ENCODE data around the gene SLC7A6. TPM values are rescaled to one million over a fixed set of nuclear protein-coding genes. Genes with fewer than 3 reads are reported as not detected.

SLC7A6 gene
- polyA plus RNA-seq, 3 donors, result 4.3 to 47.7 (median 5.5) TPM

GRCh38 chr16:68281368-68282063 lies 17.2 kb downstream of the SLC7A6 start:
- Histone ChIP-seq H3K4me1 (ENCODE audit: control insufficient read depth in 1 of 2, insufficient read depth in 2 of 2, low read length in 2 of 2) (peaks cover 42 to 45% of the 10 kb centered on the region in 2 donors), H2AFZ (ENCODE audit: insufficient read depth, low read depth, low read length, poor library complexity, severe bottlenecking) (no peak overlapping the region), H3K79me2 (ENCODE audit: insufficient read depth, low read length) (peaks cover 28% of the 10 kb centered on the region), H3K27ac (ENCODE audit: low read depth in 1 of 2, low read length in 2 of 2) (no peak overlapping the region), H3K27me3 (ENCODE audit: control insufficient read depth in 2 of 2, insufficient read depth in 2 of 2, low read length in 2 of 2) (no peaks in the 10 kb centered on the region), H3K36me3 (replicated peaks in 1 of 2; ENCODE audit: control insufficient read depth in 1 of 2, insufficient read depth in 2 of 2, low read length in 2 of 2) (peaks cover 8 to 28% of the 10 kb centered on the region in 2 donors), H4K20me1 (ENCODE audit: insufficient read depth, low read length) (no peaks in the 10 kb centered on the region), H3K4me3 (replicated peaks in 1 of 3; ENCODE audit: low read depth in 2 of 3, low read length in 3 of 3) (no peak overlapping the region), H3K4me2 (replicated peaks; ENCODE audit: extremely low read depth, low read length, poor library complexity, severe bottlenecking) (no peak overlapping the region), H3K9ac (ENCODE audit: insufficient read depth, low read length, poor library complexity, severe bottlenecking) (no peak overlapping the region), H3K9me3 (replicated peaks in 1 of 2; ENCODE audit: control insufficient read depth in 1 of 2, insufficient read depth in 1 of 2, low read length in 2 of 2) (no peaks in the 10 kb centered on the region)
- Mint-ChIP-seq H3K36me3 (peaks cover 32 to 53% of the 10 kb centered on the region in 2 donors), H3K27me3 (ENCODE audit: low read depth in 3 of 3) (no peaks in the 10 kb centered on the region), H3K4me3 (no peak overlapping the region), H3K27ac (peak overlapping the region in 2 of 7 donors; percentile 5 to 67), H3K9me3 (peaks cover 0 to 2% (median 0%) of the 10 kb centered on the region in 7 donors), H3K4me1 (peaks cover 47% of the 10 kb centered on the region)
- TF ChIP-seq, protein P1, sequence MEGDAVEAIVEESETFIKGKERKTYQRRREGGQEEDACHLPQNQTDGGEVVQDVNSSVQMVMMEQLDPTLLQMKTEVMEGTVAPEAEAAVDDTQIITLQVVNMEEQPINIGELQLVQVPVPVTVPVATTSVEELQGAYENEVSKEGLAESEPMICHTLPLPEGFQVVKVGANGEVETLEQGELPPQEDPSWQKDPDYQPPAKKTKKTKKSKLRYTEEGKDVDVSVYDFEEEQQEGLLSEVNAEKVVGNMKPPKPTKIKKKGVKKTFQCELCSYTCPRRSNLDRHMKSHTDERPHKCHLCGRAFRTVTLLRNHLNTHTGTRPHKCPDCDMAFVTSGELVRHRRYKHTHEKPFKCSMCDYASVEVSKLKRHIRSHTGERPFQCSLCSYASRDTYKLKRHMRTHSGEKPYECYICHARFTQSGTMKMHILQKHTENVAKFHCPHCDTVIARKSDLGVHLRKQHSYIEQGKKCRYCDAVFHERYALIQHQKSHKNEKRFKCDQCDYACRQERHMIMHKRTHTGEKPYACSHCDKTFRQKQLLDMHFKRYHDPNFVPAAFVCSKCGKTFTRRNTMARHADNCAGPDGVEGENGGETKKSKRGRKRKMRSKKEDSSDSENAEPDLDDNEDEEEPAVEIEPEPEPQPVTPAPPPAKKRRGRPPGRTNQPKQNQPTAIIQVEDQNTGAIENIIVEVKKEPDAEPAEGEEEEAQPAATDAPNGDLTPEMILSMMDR (IDR thresholded peaks at IDR 0.05), result no peak
- WGBS (ENCODE audit: insufficient coverage), result 100% methylated on average over 2 of the region's 4 CpGs
- no peak for DNase-seq
- intact Hi-C loops (cut with micrococcal nuclease), result no loop called here

GRCh38 chr16:68282064-68282452 lies 17.7 kb downstream of the SLC7A6 start:
- H3K4me1 ChIP-seq (ENCODE audit: control insufficient read depth in 1 of 2, insufficient read depth in 2 of 2, low read length in 2 of 2), result peaks cover 47 to 50% of the 10 kb centered on the region in 2 donors
- no peaks in the 10 kb centered on the region for H3K9me3 ChIP-seq (replicated peaks in 1 of 2; ENCODE audit: control insufficient read depth in 1 of 2, insufficient read depth in 1 of 2, low read length in 2 of 2)
- no peak overlapping the region for H3K4me3 ChIP-seq (replicated peaks in 1 of 3; ENCODE audit: low read depth in 2 of 3, low read length in 3 of 3)
- peaks cover 8 to 30% of the 10 kb centered on the region in 2 donors for H3K36me3 ChIP-seq (replicated peaks in 1 of 2; ENCODE audit: control insufficient read depth in 1 of 2, insufficient read depth in 2 of 2, low read length in 2 of 2)
- peaks cover 53% of the 10 kb centered on the region for H3K4me1 Mint-ChIP-seq
- H2AFZ ChIP-seq (ENCODE audit: insufficient read depth, low read depth, low read length, poor library complexity, severe bottlenecking), result no peak overlapping the region
- TF ChIP-seq, protein P1 (IDR thresholded peaks at IDR 0.05), result no peak
- no peak overlapping the region for H3K4me2 ChIP-seq (replicated peaks; ENCODE audit: extremely low read depth, low read length, poor library complexity, severe bottlenecking)
- peaks cover 32 to 49% of the 10 kb centered on the region in 2 donors for H3K36me3 Mint-ChIP-seq
- intact Hi-C loops (cut with micrococcal nuclease), result no loop called here
- H3K27me3 Mint-ChIP-seq (ENCODE audit: low read depth in 3 of 3), result no peaks in the 10 kb centered on the region
- H3K9ac ChIP-seq (ENCODE audit: insufficient read depth, low read length, poor library complexity, severe bottlenecking), result no peak overlapping the region
- H3K9me3 Mint-ChIP-seq, result peaks cover 0 to 2% (median 0%) of the 10 kb centered on the region in 7 donors
- no peak overlapping the region for H3K4me3 Mint-ChIP-seq
- WGBS (ENCODE audit: insufficient coverage), result no CpG with 5 or more reads among the region's 4 CpGs
- no peak overlapping the region for H3K27ac ChIP-seq (ENCODE audit: low read depth in 1 of 2, low read length in 2 of 2)
- peaks cover 33% of the 10 kb centered on the region for H3K79me2 ChIP-seq (ENCODE audit: insufficient read depth, low read length)
- no peaks in the 10 kb centered on the region for H3K27me3 ChIP-seq (ENCODE audit: control insufficient read depth in 2 of 2, insufficient read depth in 2 of 2, low read length in 2 of 2)
- peak overlapping the region in 1 of 7 donors; percentile 34 for H3K27ac Mint-ChIP-seq
- DNase-seq, result no peak
- no peaks in the 10 kb centered on the region for H4K20me1 ChIP-seq (ENCODE audit: insufficient read depth, low read length)
